Caco-2 (cell line): ENCODE measurements around the gene MAST4. TPM values are rescaled to one million over a fixed set of nuclear protein-coding genes. Genes with fewer than 3 reads are reported as not detected.

Experiments used
- BruUV-seq: library from RNA; stranded (reverse); fragments of 400-500 nt; replicated peaks from 2 replicates; lab custom pipeline; 2021; lab: Mats Ljungman, UMichigan
- CTCF ChIA-PET: fragments of 300-600 bp; sonication (Branson Sonifier 250); formaldehyde crosslinking; loops from one replicate; lab custom pipeline; 2022; ENCODE audit warnings: antibody characterized with exemption; lab: Charles Lee
- POLR2A ChIA-PET: fragments of 300-600 bp; sonication (Branson Sonifier 250); formaldehyde crosslinking; loops from one replicate; lab custom pipeline; 2022; ENCODE audit warnings: antibody characterized with exemption; lab: Charles Lee
- DNase-seq, 2 experiments: peaks; one replicate each; pipeline versions ENCODE4 v3.0.0 to v3.0.0-alpha.2; 2020 to 2022
- H3K27me3 ChIP-seq: replicated peaks from 2 replicates; pipeline ENCODE4 v1.6.0; 2011; ENCODE audit warnings: low read length; ENCODE audit not compliant: control insufficient read depth, insufficient read depth
- H3K36me3 ChIP-seq: 2 replicates; pipeline ENCODE4 v1.5.1; 2011; ENCODE audit warnings: low read length; ENCODE audit not compliant: control insufficient read depth, insufficient read depth
- H3K4me1 ChIP-seq: fragments of 250-450 bp; sonication (Bioruptor Pico); 2 replicates; pipeline ENCODE4 v1.5.1; 2020; ENCODE audit warnings: mild to moderate bottlenecking
- H3K4me3 ChIP-seq: 2 replicates; pipeline ENCODE4 v1.5.1; 2011; ENCODE audit warnings: low read depth, mild to moderate bottlenecking, control low read depth, low read length
- H3K9me3 ChIP-seq: fragments of 250-450 bp; sonication (Bioruptor Pico); 2 replicates; pipeline ENCODE4 v1.5.1; 2020; ENCODE audit warnings: mild to moderate bottlenecking, moderate library complexity
- H3K27ac Mint-ChIP-seq: one replicate; pipeline ENCODE4 v1.8.0; 2022; ENCODE audit warnings: mixed read lengths; ENCODE audit not compliant: unreplicated experiment
- H3K27me3 Mint-ChIP-seq: one replicate; pipeline ENCODE4 v1.8.0; 2022; ENCODE audit warnings: mixed read lengths; ENCODE audit not compliant: insufficient read depth, unreplicated experiment
- H3K36me3 Mint-ChIP-seq: one replicate; pipeline ENCODE4 v1.8.0; 2022; ENCODE audit warnings: mild to moderate bottlenecking, mixed read lengths; ENCODE audit not compliant: insufficient read depth, unreplicated experiment
- H3K4me1 Mint-ChIP-seq: one replicate; pipeline ENCODE4 v1.8.0; 2022; ENCODE audit warnings: low read depth, mixed read lengths; ENCODE audit not compliant: unreplicated experiment
- H3K4me3 Mint-ChIP-seq: one replicate; pipeline ENCODE4 v1.8.0; 2022; ENCODE audit warnings: mild to moderate bottlenecking, moderate library complexity, mixed read lengths; ENCODE audit not compliant: unreplicated experiment
- H3K9me3 Mint-ChIP-seq: one replicate; pipeline ENCODE4 v1.8.0; 2022; ENCODE audit warnings: mixed read lengths; ENCODE audit not compliant: unreplicated experiment
- intact Hi-C: fragments of 100-400 bp; cut with micrococcal nuclease; formaldehyde crosslinking; loops from one replicate; pipeline ENCODE4 v1.10.0; 2022; ENCODE audit not compliant: unreplicated experiment
- total RNA-seq: library from RNA; stranded (reverse); gene quantifications from 2 replicates; pipeline ENCODE4 v1.2.3, GENCODE V29; 2022
- TF ChIP-seq, protein P1 (sequence below), 2 experiments: fragments of 200-600 bp in 1 of 2; IDR thresholded peaks; 1 replicate in 1 of 2; 2 replicates in 1 of 2; pipeline versions ENCODE4 v1.5.1 to v1.8.0; 2011 to 2022; ENCODE audit warnings: antibody characterized with exemption in 1 of 2, control low read depth in 1 of 2, inconsistent platforms in 1 of 2, low read depth in 1 of 2, low read length in 1 of 2, mild to moderate bottlenecking in 1 of 2, moderate library complexity in 1 of 2; ENCODE audit not compliant: insufficient read depth in 1 of 2, severe bottlenecking in 1 of 2, unreplicated experiment in 1 of 2

Gene MAST4
- total RNA-seq, 1 experiment from 2014 or later, result 17.8 TPM

DNA sequence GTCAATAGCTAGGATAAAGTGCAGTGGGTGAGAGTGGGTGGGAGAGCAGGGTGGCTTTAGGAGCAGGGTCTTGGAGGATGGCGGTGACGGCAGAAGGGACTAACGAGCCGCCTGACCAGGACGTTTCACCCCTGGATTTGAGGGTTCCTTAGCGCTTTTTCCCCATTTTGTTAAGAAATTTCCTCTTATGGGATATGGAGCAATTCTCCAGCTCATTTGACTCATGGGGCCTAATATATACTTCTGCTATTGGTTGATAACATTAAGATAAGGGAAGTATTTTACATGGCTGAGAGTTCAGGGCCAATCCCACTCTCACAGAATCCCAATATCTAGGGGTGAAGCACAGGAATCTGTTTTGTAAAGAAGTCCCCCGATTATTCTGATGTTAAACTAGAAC is 582.8 kb downstream of the MAST4 start:
- BruUV-seq, result no TSS peak
- intact Hi-C loops, result no loop called here
- Mint-ChIP-seq H3K27me3 (no peaks in the 10 kb centered on the region), H3K4me3 (no peak overlapping the region), H3K27ac (no peak overlapping the region), H3K9me3 (peaks cover 15% of the 10 kb centered on the region), H3K4me1 (no peaks in the 10 kb centered on the region), H3K36me3 (no peaks in the 10 kb centered on the region)
- CTCF ChIA-PET, result no interaction called here
- H3K27me3 ChIP-seq, result no peaks in the 10 kb centered on the region
- H3K4me1 ChIP-seq, result no peaks in the 10 kb centered on the region
- no peak for DNase-seq
- TF ChIP-seq, protein P1, sequence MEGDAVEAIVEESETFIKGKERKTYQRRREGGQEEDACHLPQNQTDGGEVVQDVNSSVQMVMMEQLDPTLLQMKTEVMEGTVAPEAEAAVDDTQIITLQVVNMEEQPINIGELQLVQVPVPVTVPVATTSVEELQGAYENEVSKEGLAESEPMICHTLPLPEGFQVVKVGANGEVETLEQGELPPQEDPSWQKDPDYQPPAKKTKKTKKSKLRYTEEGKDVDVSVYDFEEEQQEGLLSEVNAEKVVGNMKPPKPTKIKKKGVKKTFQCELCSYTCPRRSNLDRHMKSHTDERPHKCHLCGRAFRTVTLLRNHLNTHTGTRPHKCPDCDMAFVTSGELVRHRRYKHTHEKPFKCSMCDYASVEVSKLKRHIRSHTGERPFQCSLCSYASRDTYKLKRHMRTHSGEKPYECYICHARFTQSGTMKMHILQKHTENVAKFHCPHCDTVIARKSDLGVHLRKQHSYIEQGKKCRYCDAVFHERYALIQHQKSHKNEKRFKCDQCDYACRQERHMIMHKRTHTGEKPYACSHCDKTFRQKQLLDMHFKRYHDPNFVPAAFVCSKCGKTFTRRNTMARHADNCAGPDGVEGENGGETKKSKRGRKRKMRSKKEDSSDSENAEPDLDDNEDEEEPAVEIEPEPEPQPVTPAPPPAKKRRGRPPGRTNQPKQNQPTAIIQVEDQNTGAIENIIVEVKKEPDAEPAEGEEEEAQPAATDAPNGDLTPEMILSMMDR (IDR thresholded peaks at IDR 0.05; ENCODE audit: insufficient read depth in 1 of 2, low read depth in 1 of 2, low read length in 1 of 2, severe bottlenecking in 1 of 2, unreplicated experiment in 1 of 2), result no peak
- H3K9me3 ChIP-seq, result peaks cover 9% of the 10 kb centered on the region; the same call in 1 of the 2 replicates
- H3K4me3 ChIP-seq, result no peak overlapping the region
- H3K36me3 ChIP-seq, result no peaks in the 10 kb centered on the region
- POLR2A ChIA-PET, result no interaction called here

DNA sequence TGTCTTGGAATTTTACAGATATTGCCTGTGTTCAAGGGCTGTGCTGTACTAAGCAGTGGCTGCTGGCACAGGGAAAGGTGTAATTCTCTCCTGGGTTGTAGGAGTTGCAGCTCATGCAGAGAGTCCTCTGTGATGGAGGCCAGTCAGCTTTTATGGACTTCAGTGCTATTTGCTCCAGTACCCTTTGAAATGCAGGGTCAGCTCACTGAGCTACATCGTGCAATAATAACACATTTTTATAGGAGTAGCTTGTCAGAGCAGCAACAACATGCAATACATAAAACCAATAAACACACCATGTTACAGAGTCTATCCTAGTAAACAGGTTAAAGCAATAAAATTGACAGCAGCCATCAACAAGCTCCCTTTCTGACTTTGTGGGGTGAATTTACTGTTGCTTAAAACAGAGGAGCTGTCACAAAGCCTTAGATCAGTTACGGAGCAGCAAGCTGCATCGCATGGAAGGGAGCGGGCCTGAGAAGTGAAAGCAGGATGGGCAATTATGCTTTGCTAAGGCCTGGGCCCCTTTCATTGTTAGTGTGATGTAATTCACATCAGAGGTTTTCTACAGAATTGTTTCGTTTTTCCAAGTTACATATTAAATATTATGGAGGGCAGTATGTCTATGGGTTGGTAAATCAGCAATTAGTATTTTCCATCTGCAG is 583.6 kb downstream of the MAST4 start:
- no peaks in the 10 kb centered on the region for H3K36me3 ChIP-seq
- intact Hi-C loops, result no loop called here
- CTCF ChIA-PET, result interaction anchor here (0.9 kb wide), 1 partner anchor 29 kb away, joined by 3 read pairs; no protein-coding TSS in a partner anchor
- H3K27me3 ChIP-seq, result no peaks in the 10 kb centered on the region
- H3K27me3 Mint-ChIP-seq, result no peaks in the 10 kb centered on the region
- no TSS peak for BruUV-seq
- DNase-seq, result no peak
- H3K27ac Mint-ChIP-seq, result no peak overlapping the region
- H3K4me1 ChIP-seq, result no peaks in the 10 kb centered on the region
- no peak overlapping the region for H3K4me3 Mint-ChIP-seq
- H3K36me3 Mint-ChIP-seq, result no peaks in the 10 kb centered on the region
- peaks cover 15% of the 10 kb centered on the region for H3K9me3 Mint-ChIP-seq
- POLR2A ChIA-PET, result interaction anchor here (0.5 kb wide), 1 partner anchor 1059 kb away, joined by 8 read pairs; no protein-coding TSS in a partner anchor
- H3K4me3 ChIP-seq, result no peak overlapping the region
- peaks cover 9% of the 10 kb centered on the region; the same call in 1 of the 2 replicates for H3K9me3 ChIP-seq
- TF ChIP-seq, protein P1 (IDR thresholded peaks at IDR 0.05; ENCODE audit: insufficient read depth in 1 of 2, low read depth in 1 of 2, low read length in 1 of 2, severe bottlenecking in 1 of 2, unreplicated experiment in 1 of 2), result no peak
- H3K4me1 Mint-ChIP-seq, result no peaks in the 10 kb centered on the region

DNA sequence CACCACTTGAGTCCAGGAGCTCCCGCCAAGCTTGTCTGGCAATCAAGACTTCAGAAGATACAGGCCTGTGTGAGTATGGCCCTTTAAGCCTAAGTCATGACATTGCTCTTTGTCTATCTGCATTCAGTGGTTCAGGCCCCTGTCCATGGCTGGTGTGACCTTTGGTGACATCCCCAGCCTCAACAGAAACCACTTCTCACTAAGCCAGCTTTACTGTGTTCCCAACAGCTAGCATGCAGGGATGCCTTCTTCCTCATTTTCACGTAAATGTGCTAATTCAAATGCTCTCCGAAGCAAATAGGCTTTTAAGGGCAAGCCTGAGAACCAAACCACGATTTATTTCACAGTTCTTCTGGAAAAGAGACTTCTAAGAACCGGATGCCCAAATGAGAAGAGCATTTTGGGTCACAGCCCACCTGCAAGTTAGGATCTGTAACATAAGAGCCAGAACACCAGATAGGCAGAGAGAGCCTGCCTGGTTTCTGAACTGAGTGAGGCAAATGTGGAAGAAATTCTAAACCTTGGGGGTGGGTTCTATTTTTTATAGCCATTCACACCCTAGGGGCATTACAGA is 585.5 kb downstream of the MAST4 start:
- Mint-ChIP-seq H3K4me3 (no peak overlapping the region), H3K4me1 (no peaks in the 10 kb centered on the region), H3K27me3 (peaks cover 5% of the 10 kb centered on the region), H3K27ac (no peak overlapping the region), H3K9me3 (peaks cover 11% of the 10 kb centered on the region), H3K36me3 (no peaks in the 10 kb centered on the region)
- BruUV-seq, result no TSS peak
- Histone ChIP-seq H3K27me3 (no peaks in the 10 kb centered on the region), H3K9me3 (peaks cover 9% of the 10 kb centered on the region; the same call in 1 of the 2 replicates), H3K4me1 (no peaks in the 10 kb centered on the region), H3K36me3 (no peaks in the 10 kb centered on the region), H3K4me3 (no peak overlapping the region)
- DNase-seq, result no peak
- intact Hi-C loops, result no loop called here
- ChIA-PET CTCF (no interaction called here), POLR2A (no interaction called here)
- TF ChIP-seq, protein P1 (IDR thresholded peaks at IDR 0.05; ENCODE audit: insufficient read depth in 1 of 2, low read depth in 1 of 2, low read length in 1 of 2, severe bottlenecking in 1 of 2, unreplicated experiment in 1 of 2), result no peak
